Muscle layer of colon (tissue), 2 donors: ENCODE measurements around the gene OPCML.

Source experiments
- H3K27ac ChIP-seq: one replicate; pipeline ENCODE4 v1.7.0; 2013; ENCODE audit warnings: low read depth, mild to moderate bottlenecking, low read length, moderate library complexity
- H3K27me3 ChIP-seq, 2 donors: one replicate each; pipeline ENCODE4 v1.7.0; 2013; ENCODE audit warnings: low read length in 2 of 2, mild to moderate bottlenecking in 2 of 2; ENCODE audit not compliant: insufficient read depth in 2 of 2, control insufficient read depth in 1 of 2
- H3K36me3 ChIP-seq: one replicate; pipeline ENCODE4 v1.7.0; 2013; ENCODE audit warnings: mild to moderate bottlenecking, low read length; ENCODE audit not compliant: insufficient read depth
- H3K4me1 ChIP-seq: one replicate; pipeline ENCODE4 v1.7.0; 2013; ENCODE audit warnings: mild to moderate bottlenecking, low read length; ENCODE audit not compliant: insufficient read depth
- H3K4me3 ChIP-seq, 2 donors: one replicate each; pipeline ENCODE4 v1.7.0; 2013; ENCODE audit warnings: low read length in 2 of 2, low read depth in 1 of 2, mild to moderate bottlenecking in 1 of 2, moderate library complexity in 1 of 2
- H3K9ac ChIP-seq: one replicate; pipeline ENCODE4 v1.7.0; 2013; ENCODE audit warnings: low read length
- H3K9me3 ChIP-seq: one replicate; pipeline ENCODE4 v1.7.0; 2013; ENCODE audit warnings: mild to moderate bottlenecking, low read length
- donor health status: abdominal sarcoma.
- donor health status: Adenocarcinoma of cecum.

OPCML gene

DNA sequence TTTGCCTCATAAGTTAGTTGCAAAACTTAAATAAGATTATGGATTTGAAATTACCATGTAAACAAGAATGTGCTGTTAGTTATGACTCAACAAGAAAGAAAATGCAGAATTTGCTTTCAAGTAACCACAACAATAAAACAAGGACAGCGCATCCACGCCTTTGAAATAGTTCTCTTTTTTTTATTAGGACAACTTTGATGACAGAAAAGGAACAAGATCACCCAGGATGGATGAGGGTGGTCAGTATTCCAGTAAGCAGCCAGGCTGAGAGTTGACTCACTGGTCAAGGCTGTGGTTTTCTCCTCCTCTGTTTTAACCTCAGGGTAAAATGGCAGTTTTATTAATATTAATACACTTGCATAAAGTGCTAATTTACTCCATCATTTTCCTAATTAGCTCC, 544.4 kb downstream of the OPCML start:
- H3K27ac ChIP-seq, result no peak overlapping the region
- H3K9ac ChIP-seq, result no peak overlapping the region
- H3K27me3 ChIP-seq, result peaks cover 0 to under 1% of the 10 kb centered on the region in 2 donors
- no peak overlapping the region for H3K4me3 ChIP-seq
- H3K9me3 ChIP-seq, result no peaks in the 10 kb centered on the region
- no peaks in the 10 kb centered on the region for H3K4me1 ChIP-seq
- no peaks in the 10 kb centered on the region for H3K36me3 ChIP-seq

DNA sequence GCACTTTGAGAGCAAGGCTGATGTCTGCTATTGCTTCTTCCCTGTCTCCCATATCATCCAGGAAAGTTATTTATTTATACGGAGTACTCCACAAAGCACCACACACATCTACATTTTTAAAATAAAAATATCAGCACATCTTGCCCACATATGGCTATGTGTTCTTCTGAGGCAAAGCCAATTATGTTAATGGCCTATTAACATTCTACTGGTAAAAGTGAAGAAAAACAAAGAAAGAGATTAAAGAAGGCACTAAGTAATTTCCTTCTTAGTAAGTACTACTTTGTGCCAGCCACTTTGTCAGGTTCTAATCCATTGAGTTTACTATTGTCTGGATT, 548.7 kb downstream of the OPCML start:
- no peak overlapping the region for H3K27ac ChIP-seq
- H3K4me3 ChIP-seq, result no peak overlapping the region
- no peaks in the 10 kb centered on the region for H3K36me3 ChIP-seq
- no peaks in the 10 kb centered on the region for H3K27me3 ChIP-seq
- H3K9me3 ChIP-seq, result no peaks in the 10 kb centered on the region
- no peak overlapping the region for H3K9ac ChIP-seq
- no peaks in the 10 kb centered on the region for H3K4me1 ChIP-seq

DNA sequence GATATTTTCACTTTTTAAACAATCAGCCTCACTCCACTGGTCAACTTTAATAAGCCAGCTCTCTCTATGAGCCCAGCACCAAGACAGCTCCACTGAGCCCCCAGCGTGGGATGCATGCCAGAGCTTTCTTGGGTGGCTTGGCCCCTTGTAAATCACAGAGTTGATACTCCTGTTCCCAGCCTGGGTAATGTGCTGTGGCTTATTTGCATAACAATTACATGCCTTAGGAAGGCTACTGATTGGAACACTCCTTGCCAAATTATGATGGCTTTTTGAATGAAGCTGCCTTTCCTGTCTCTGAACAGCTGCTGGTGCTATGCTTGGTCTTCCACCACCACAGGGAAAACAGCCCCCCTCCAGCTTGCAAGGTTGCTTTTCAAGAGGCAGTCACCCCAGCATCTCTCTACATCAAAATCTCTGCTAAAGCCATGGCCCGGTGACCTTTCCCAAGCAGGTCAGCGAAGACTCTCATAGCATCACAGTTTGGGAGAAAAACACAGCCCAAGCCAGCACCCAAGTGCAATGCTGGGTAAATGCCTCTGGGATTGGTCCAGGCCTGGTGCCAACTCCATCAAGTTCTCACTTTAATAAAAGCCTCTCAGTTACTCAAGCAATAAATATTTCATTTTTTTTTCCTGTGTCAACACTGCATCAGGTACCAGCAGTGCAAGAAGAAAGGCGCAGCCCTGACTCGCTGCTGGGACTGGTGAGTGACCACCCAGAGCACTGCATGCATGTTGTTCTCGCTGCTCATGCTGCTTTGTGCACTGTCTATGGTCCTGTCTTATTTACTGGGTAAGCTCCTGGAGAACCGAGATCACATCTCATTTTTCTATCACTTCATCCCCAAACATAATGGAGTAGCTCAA, 549.3 kb downstream of the OPCML start:
- Histone ChIP-seq H3K4me1 (no peaks in the 10 kb centered on the region), H3K9ac (no peak overlapping the region), H3K27ac (no peak overlapping the region), H3K27me3 (no peaks in the 10 kb centered on the region), H3K36me3 (no peaks in the 10 kb centered on the region), H3K4me3 (no peak overlapping the region), H3K9me3 (no peaks in the 10 kb centered on the region)

DNA sequence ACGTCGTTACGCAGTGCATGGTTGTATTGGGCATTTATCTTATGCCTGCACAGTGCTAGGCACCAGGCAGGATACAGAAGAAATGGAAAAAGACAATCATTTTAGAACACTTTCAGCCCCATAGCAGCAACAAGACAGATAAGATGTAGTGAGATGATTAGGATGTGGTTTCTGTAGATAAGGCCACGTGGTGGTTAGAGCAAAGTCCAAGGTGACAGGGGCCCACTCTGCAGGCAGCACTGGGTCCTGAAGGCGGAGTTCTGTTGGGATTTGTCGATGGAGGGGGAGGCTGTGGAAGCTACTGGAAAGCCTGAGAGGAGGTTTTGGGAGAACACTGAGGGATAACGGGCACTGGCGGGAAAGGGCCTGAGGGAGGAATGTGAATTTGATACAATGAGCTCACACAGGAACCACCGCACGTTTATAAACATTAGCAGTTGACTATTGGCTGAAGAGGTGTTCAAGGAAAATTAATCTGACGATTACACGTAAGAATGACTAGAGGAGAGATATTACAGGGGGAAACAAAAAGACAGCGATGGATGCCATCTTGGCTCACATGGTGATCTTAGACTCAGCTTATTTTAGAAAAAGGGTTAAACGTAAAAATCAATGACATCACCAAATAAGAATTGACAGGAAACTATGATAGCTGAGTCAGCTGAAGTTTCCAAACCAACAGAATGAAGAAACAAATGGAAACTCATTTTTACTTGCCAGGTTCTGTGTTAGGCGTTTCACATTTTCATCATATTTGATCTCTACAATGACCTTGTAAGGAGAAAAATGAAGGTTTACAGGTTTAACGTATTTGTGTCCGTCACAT, 551.0 kb downstream of the OPCML start:
- Histone ChIP-seq H3K4me3 (no peak overlapping the region), H3K9ac (no peak overlapping the region), H3K36me3 (no peaks in the 10 kb centered on the region), H3K4me1 (no peaks in the 10 kb centered on the region), H3K27ac (no peak overlapping the region), H3K9me3 (no peaks in the 10 kb centered on the region), H3K27me3 (no peaks in the 10 kb centered on the region)

DNA sequence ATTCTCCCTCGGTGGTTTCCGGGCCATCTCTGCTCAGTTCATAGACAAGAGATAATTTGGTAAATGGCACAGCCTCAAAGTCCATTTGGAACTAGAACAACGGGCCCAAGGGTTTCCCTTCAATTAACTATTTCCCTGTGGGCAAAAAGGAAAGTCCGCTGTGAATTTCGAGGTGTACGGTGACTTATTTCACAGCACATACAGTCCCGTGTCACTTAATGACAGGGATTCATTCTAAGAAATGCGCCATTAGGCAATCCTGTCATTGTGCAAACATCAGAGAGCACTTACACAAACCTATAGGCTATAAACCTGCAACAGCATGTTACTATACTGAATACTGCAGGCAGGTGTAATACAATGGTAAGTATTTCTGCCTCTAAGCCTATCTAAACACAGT, 551.6 kb downstream of the OPCML start:
- no peak overlapping the region for H3K4me3 ChIP-seq
- H3K36me3 ChIP-seq, result no peaks in the 10 kb centered on the region
- H3K9ac ChIP-seq, result no peak overlapping the region
- no peak overlapping the region for H3K27ac ChIP-seq
- no peaks in the 10 kb centered on the region for H3K4me1 ChIP-seq
- no peaks in the 10 kb centered on the region for H3K27me3 ChIP-seq
- no peaks in the 10 kb centered on the region for H3K9me3 ChIP-seq

DNA sequence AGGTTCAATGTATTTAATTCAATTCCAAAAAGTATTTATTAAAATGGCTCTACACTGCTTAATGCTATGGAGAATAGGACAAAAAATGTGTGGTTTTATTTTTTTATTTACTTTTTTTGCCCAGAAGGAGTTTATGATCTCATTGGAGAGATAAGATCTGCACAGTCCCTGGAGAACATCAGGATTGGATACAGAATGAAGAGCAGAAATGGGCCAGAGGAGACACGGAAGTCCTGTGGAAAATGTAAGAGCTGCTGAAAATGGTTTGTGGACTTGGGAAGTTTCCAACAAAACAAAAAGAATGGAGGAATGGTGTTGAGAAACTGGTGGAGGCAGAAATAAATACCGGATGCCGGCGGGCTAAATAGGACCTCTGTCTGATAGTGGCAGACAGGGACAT, 554.6 kb downstream of the OPCML start:
- Histone ChIP-seq H3K9me3 (no peaks in the 10 kb centered on the region), H3K36me3 (no peaks in the 10 kb centered on the region), H3K27me3 (no peaks in the 10 kb centered on the region), H3K4me1 (no peaks in the 10 kb centered on the region), H3K9ac (no peak overlapping the region), H3K27ac (no peak overlapping the region), H3K4me3 (no peak overlapping the region)

DNA sequence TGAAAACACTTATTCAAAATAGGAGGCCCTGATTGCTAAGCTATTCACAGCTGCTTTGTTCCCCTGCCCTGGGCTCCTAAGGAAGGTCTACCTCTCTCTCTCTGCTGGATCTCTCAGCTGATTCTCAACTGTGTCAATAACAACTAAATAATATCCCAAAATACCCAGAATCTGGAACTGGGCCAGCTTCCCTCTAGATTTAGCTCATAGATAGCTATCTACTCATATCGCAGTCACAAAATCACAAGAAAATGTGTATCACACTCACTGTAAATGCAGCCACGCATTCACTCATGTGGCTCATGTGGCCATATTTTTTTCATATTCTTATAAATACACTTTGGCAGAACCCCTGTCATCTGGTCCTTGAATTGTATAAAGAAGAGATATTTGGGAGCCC, 555.1 kb downstream of the OPCML start:
- H3K27ac ChIP-seq, result no peak overlapping the region
- H3K9ac ChIP-seq, result no peak overlapping the region
- no peaks in the 10 kb centered on the region for H3K36me3 ChIP-seq
- H3K4me1 ChIP-seq, result no peaks in the 10 kb centered on the region
- no peaks in the 10 kb centered on the region for H3K9me3 ChIP-seq
- no peak overlapping the region for H3K4me3 ChIP-seq
- H3K27me3 ChIP-seq, result no peaks in the 10 kb centered on the region

DNA sequence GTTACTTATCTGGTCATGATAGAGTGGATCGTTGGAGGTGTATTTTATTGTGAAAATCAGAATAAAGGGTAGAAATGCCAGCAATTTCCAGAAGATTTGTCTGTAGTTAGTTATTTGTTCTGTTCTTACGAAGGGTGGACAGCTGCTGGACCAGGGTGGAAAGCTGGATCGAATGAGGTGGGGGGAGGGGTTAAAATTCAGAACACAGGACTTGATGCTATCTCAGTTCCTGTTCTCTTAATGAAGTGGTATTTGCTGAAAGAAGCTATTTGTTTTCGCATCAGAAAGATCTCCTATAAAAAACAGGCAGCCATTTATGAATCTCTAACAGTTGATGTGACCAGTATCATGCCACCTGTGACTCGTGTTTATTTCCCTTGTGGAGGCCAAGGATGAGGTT, 556.2 kb downstream of the OPCML start:
- Histone ChIP-seq H3K4me1 (no peaks in the 10 kb centered on the region), H3K27me3 (no peaks in the 10 kb centered on the region), H3K9me3 (no peaks in the 10 kb centered on the region), H3K36me3 (no peaks in the 10 kb centered on the region), H3K9ac (no peak overlapping the region), H3K27ac (no peak overlapping the region), H3K4me3 (no peak overlapping the region)

DNA sequence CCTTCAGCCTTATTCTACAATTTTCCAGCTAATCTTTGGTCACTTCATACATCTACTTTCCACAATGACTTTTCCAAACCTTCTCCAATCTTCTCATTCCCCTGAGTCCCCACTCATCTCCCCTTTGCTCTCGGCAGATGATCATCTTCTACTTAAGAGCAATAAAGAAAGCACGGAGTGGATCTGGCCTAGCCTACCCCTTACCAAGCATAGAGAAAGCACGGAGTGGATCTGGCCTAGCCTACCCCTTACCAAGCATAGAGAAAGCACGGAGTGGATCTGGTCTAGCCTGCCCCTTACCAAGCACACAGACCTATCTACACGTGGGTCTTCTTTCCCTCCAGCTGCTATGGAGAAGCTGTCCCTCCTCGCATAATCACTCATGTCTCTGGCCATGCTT, 558.6 kb downstream of the OPCML start:
- Histone ChIP-seq H3K9me3 (no peaks in the 10 kb centered on the region), H3K4me3 (no peak overlapping the region), H3K4me1 (no peaks in the 10 kb centered on the region), H3K9ac (no peak overlapping the region), H3K27me3 (no peaks in the 10 kb centered on the region), H3K27ac (no peak overlapping the region), H3K36me3 (no peaks in the 10 kb centered on the region)

DNA sequence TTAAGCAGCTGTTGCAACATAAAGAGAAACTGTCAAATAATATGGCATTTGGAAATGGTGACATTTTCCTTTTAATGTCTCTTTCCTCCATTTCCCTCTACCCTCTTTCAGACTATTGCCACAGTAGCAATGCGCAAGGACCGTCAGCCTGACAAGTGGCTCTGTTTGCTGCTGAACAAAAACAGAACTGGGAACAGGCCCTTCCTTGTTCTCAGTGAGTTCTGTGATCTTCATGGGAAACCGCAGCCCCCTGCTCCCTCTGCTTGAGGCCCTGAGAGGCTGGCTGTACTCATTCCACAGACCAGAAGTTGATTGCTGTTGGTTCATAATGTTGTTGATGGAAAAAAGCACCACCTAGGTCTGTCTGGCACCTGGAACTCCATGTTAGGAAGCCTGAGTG, 559.7 kb downstream of the OPCML start:
- Histone ChIP-seq H3K9ac (no peak overlapping the region), H3K36me3 (no peaks in the 10 kb centered on the region), H3K9me3 (no peaks in the 10 kb centered on the region), H3K27ac (no peak overlapping the region), H3K4me3 (no peak overlapping the region), H3K4me1 (no peaks in the 10 kb centered on the region), H3K27me3 (no peaks in the 10 kb centered on the region)

DNA sequence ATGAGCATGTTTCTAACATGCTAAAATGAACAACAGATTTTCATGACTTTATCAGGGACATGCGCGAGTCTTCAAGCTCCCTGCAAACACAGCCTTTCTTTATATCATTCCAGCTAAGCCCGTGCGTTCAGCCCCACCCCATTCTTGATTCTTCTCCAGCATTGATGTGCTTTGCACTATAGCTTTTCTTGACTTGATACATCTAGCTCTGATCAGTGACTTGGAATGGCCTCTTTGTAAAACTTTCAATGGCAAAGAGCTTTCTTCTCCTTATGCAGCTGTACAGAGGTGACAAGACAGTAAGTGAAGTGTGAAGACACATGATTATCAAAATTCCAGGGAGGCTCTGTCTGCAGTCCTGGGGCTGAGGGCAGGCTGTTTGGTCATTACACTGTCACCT, 561.0 kb downstream of the OPCML start:
- H3K9ac ChIP-seq, result no peak overlapping the region
- H3K9me3 ChIP-seq, result no peaks in the 10 kb centered on the region
- no peaks in the 10 kb centered on the region for H3K4me1 ChIP-seq
- no peaks in the 10 kb centered on the region for H3K27me3 ChIP-seq
- H3K4me3 ChIP-seq, result no peak overlapping the region
- H3K27ac ChIP-seq, result no peak overlapping the region
- H3K36me3 ChIP-seq, result no peaks in the 10 kb centered on the region
